IPS-20b (cell line): ENCODE results near the gene PDE11A.

Experiments
- H3K27ac ChIP-seq: one replicate; pipeline ENCODE4 v1.5.1; 2013; ENCODE audit warnings: low read length
- H3K27me3 ChIP-seq: 2 replicates; pipeline ENCODE4 v1.6.1; 2013; ENCODE audit warnings: mild to moderate bottlenecking, low read length, inconsistent platforms; ENCODE audit not compliant: insufficient read depth
- H3K36me3 ChIP-seq: 2 replicates; pipeline ENCODE4 v1.6.1; 2013; ENCODE audit warnings: low read depth, mild to moderate bottlenecking, inconsistent platforms, low read length, moderate library complexity; ENCODE audit not compliant: insufficient read depth
- H3K4me1 ChIP-seq: 2 replicates; pipeline ENCODE4 v1.6.1; 2013; ENCODE audit warnings: mild to moderate bottlenecking, control low read depth, inconsistent platforms, low read length, moderate library complexity; ENCODE audit not compliant: insufficient read depth
- H3K4me3 ChIP-seq: 2 replicates; pipeline ENCODE4 v1.5.1; 2013; ENCODE audit warnings: mild to moderate bottlenecking, low read length, inconsistent platforms
- H3K9ac ChIP-seq: 2 replicates; pipeline ENCODE4 v1.6.1; 2013; ENCODE audit warnings: low read depth, mild to moderate bottlenecking, inconsistent platforms, low read length, moderate library complexity
- H3K9me3 ChIP-seq: 2 replicates; pipeline ENCODE4 v1.6.1; 2013; ENCODE audit warnings: mild to moderate bottlenecking, low read depth, low read length, inconsistent platforms; ENCODE audit not compliant: insufficient read depth

Gene PDE11A

GRCh38 chr2:177828557-177828956, 244.0 kb downstream of the PDE11A start:
- H3K27ac ChIP-seq, result no peak overlapping the region
- H3K9ac ChIP-seq, result no peak overlapping the region
- H3K4me1 ChIP-seq, result no peaks in the 10 kb centered on the region
- no peaks in the 10 kb centered on the region for H3K36me3 ChIP-seq
- H3K4me3 ChIP-seq, result no peak overlapping the region
- H3K9me3 ChIP-seq, result no peaks in the 10 kb centered on the region; the same call in 1 of the 2 replicates
- no peaks in the 10 kb centered on the region for H3K27me3 ChIP-seq

GRCh38 chr2:177826897-177827296, 245.7 kb downstream of the PDE11A start:
- Histone ChIP-seq H3K4me3 (no peak overlapping the region), H3K27me3 (no peaks in the 10 kb centered on the region), H3K9me3 (no peaks in the 10 kb centered on the region), H3K27ac (no peak overlapping the region), H3K4me1 (no peaks in the 10 kb centered on the region), H3K9ac (no peak overlapping the region), H3K36me3 (no peaks in the 10 kb centered on the region)

- H3K36me3 ChIP-seq, result no peaks in the 10 kb centered on the region
- no peaks in the 10 kb centered on the region for H3K9me3 ChIP-seq
- no peak overlapping the region for H3K4me3 ChIP-seq
- no peak overlapping the region for H3K9ac ChIP-seq
- H3K27ac ChIP-seq, result no peak overlapping the region
- no peaks in the 10 kb centered on the region for H3K4me1 ChIP-seq
- no peaks in the 10 kb centered on the region for H3K27me3 ChIP-seq
These were observed 249.6 kb downstream of the PDE11A start for GRCh38 chr2:177822941-177823340.

GRCh38 chr2:177818412-177818811, 254.2 kb downstream of the PDE11A start:
- Histone ChIP-seq H3K27me3 (no peaks in the 10 kb centered on the region), H3K4me3 (no peak overlapping the region), H3K9me3 (peaks cover 4% of the 10 kb centered on the region; the same call in 1 of the 2 replicates), H3K9ac (no peak overlapping the region), H3K4me1 (no peaks in the 10 kb centered on the region), H3K27ac (no peak overlapping the region), H3K36me3 (no peaks in the 10 kb centered on the region)

GRCh38 chr2:177817300-177817699, 255.3 kb downstream of the PDE11A start:
- H3K4me3 ChIP-seq, result no peak overlapping the region
- no peaks in the 10 kb centered on the region for H3K36me3 ChIP-seq
- H3K27me3 ChIP-seq, result no peaks in the 10 kb centered on the region
- H3K4me1 ChIP-seq, result no peaks in the 10 kb centered on the region
- H3K9ac ChIP-seq, result no peak overlapping the region
- H3K27ac ChIP-seq, result no peak overlapping the region
- H3K9me3 ChIP-seq, result peaks cover 9% of the 10 kb centered on the region; the same call in 1 of the 2 replicates

GRCh38 chr2:177816766-177817165, 255.8 kb downstream of the PDE11A start:
- H3K27me3 ChIP-seq, result no peaks in the 10 kb centered on the region
- no peak overlapping the region for H3K27ac ChIP-seq
- H3K36me3 ChIP-seq, result no peaks in the 10 kb centered on the region
- no peaks in the 10 kb centered on the region for H3K4me1 ChIP-seq
- peaks cover 9% of the 10 kb centered on the region; the same call in 1 of the 2 replicates for H3K9me3 ChIP-seq
- H3K9ac ChIP-seq, result no peak overlapping the region
- no peak overlapping the region for H3K4me3 ChIP-seq

- Histone ChIP-seq H3K4me3 (no peak overlapping the region), H3K27ac (no peak overlapping the region), H3K9ac (no peak overlapping the region), H3K36me3 (no peaks in the 10 kb centered on the region), H3K27me3 (no peaks in the 10 kb centered on the region), H3K4me1 (no peaks in the 10 kb centered on the region), H3K9me3 (peaks cover 9% of the 10 kb centered on the region; the same call in 1 of the 2 replicates)
These were observed 259.7 kb downstream of the PDE11A start for GRCh38 chr2:177812713-177813396.

GRCh38 chr2:177810906-177811305, 261.7 kb downstream of the PDE11A start:
- Histone ChIP-seq H3K36me3 (no peaks in the 10 kb centered on the region), H3K27me3 (no peaks in the 10 kb centered on the region), H3K9me3 (peaks cover 9% of the 10 kb centered on the region; the same call in 1 of the 2 replicates), H3K4me3 (no peak overlapping the region), H3K9ac (no peak overlapping the region), H3K27ac (no peak overlapping the region), H3K4me1 (no peaks in the 10 kb centered on the region)

- no peak overlapping the region for H3K9ac ChIP-seq
- H3K36me3 ChIP-seq, result no peaks in the 10 kb centered on the region
- H3K4me3 ChIP-seq, result no peak overlapping the region
- no peak overlapping the region for H3K27ac ChIP-seq
- peaks cover 9% of the 10 kb centered on the region; the same call in 1 of the 2 replicates for H3K9me3 ChIP-seq
- no peaks in the 10 kb centered on the region for H3K4me1 ChIP-seq
- H3K27me3 ChIP-seq, result no peaks in the 10 kb centered on the region
These were observed 263.4 kb downstream of the PDE11A start for GRCh38 chr2:177808984-177809809.

GRCh38 chr2:177806025-177806424, 266.6 kb downstream of the PDE11A start:
- Histone ChIP-seq H3K27ac (no peak overlapping the region), H3K27me3 (no peaks in the 10 kb centered on the region), H3K4me3 (no peak overlapping the region), H3K4me1 (no peaks in the 10 kb centered on the region), H3K9me3 (no peaks in the 10 kb centered on the region), H3K9ac (no peak overlapping the region), H3K36me3 (no peaks in the 10 kb centered on the region)

GRCh38 chr2:177799531-177799930, 273.0 kb downstream of the PDE11A start:
- Histone ChIP-seq H3K36me3 (no peaks in the 10 kb centered on the region), H3K9ac (no peak overlapping the region), H3K9me3 (no peaks in the 10 kb centered on the region), H3K27ac (no peak overlapping the region), H3K4me1 (peaks cover 14% of the 10 kb centered on the region; the same call in 1 of the 2 replicates), H3K27me3 (no peaks in the 10 kb centered on the region), H3K4me3 (no peak overlapping the region)

GRCh38 chr2:177797808-177798207, 274.8 kb downstream of the PDE11A start:
- Histone ChIP-seq H3K4me3 (no peak overlapping the region), H3K27me3 (no peaks in the 10 kb centered on the region), H3K36me3 (no peaks in the 10 kb centered on the region), H3K27ac (no peak overlapping the region), H3K4me1 (peaks cover 14% of the 10 kb centered on the region; the same call in 1 of the 2 replicates), H3K9me3 (no peaks in the 10 kb centered on the region), H3K9ac (no peak overlapping the region)
